Thyroid gland (tissue), 4 donors: ENCODE results near the gene ANAPC2.

ENCODE experiments used
- POLR2A ChIP-seq, 2 donors: fragments of 450-650 bp; IDR thresholded peaks; one replicate each; pipeline ENCODE4 v1.6.1; 2017; ENCODE audit warnings: antibody characterized with exemption in 2 of 2, mild to moderate bottlenecking in 2 of 2, moderate library complexity in 1 of 2
- TF ChIP-seq, protein P1 (sequence below), 6 experiments: fragments of 200-600 bp in 3 of 6; fragments of 450-650 bp in 3 of 6; sonication (generic) in 3 of 6; IDR thresholded peaks; one replicate each; pipeline ENCODE4 v1.5.1; 2016 to 2019; ENCODE audit warnings: antibody characterized with exemption in 6 of 6, mild to moderate bottlenecking in 2 of 6, inconsistent platforms in 1 of 6, moderate library complexity in 1 of 6

DNA sequence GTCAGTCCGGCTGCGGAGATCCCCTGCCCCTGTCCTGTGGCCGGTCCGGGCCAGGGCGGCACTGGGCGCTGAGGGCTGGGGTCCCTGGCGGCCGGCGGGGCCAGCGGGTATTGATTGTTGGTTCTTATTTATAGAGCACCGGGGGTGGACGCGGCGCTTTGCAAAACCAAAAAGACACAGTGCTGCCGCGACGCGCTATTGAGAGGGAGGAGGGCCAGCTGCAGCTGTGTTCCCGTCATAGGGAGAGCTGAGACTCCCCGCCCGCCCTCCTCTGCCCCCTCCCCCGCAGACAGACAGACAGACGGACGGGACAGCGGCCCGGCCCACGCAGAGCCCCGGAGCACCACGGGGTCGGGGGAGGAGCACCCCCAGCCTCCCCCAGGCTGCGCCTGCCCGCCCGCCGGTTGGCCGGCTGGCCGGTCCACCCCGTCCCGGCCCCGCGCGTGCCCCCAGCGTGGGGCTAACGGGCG lies 21.0 kb downstream of the ANAPC2 start:
- TF ChIP-seq, protein P1, sequence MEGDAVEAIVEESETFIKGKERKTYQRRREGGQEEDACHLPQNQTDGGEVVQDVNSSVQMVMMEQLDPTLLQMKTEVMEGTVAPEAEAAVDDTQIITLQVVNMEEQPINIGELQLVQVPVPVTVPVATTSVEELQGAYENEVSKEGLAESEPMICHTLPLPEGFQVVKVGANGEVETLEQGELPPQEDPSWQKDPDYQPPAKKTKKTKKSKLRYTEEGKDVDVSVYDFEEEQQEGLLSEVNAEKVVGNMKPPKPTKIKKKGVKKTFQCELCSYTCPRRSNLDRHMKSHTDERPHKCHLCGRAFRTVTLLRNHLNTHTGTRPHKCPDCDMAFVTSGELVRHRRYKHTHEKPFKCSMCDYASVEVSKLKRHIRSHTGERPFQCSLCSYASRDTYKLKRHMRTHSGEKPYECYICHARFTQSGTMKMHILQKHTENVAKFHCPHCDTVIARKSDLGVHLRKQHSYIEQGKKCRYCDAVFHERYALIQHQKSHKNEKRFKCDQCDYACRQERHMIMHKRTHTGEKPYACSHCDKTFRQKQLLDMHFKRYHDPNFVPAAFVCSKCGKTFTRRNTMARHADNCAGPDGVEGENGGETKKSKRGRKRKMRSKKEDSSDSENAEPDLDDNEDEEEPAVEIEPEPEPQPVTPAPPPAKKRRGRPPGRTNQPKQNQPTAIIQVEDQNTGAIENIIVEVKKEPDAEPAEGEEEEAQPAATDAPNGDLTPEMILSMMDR (IDR thresholded peaks at IDR 0.05), result no peak
- no peak for TF ChIP-seq POLR2A (IDR thresholded peaks at IDR 0.05)
